SK-N-SH treated with all-trans-retinoic acid at 6 μM for 48 hours (cell line): ENCODE data around the gene SPR.

Experiments
- POU6F1 ChIP-seq: fragments of 250-450 bp; sonication (Bioruptor Pico); IDR thresholded peaks from 2 replicates; pipeline ENCODE4 v1.8.0; 2021; ENCODE audit warnings: low read depth, mild to moderate bottlenecking, moderate library complexity, borderline replicate concordance
- TOX ChIP-seq: fragments of 250-450 bp; sonication (Bioruptor Pico); IDR thresholded peaks from 2 replicates; pipeline ENCODE4 v1.8.0; 2021; ENCODE audit warnings: mild to moderate bottlenecking, moderate library complexity, borderline replicate concordance
- ZFP30 ChIP-seq: fragments of 450-650 bp; formaldehyde crosslinking; IDR thresholded peaks from 2 replicates; pipeline ENCODE4 v1.5.0; 2022; ENCODE audit warnings: mild to moderate bottlenecking, moderate library complexity
- ZNF565 ChIP-seq: fragments of 450-650 bp; formaldehyde crosslinking; conservative IDR thresholded peaks from 2 replicates; pipeline ENCODE4 v1.5.0; 2020; ENCODE audit warnings: low read depth, mild to moderate bottlenecking, moderate library complexity
- ZNF8 ChIP-seq: fragments of 450-650 bp; formaldehyde crosslinking; IDR thresholded peaks from 2 replicates; pipeline ENCODE4 v1.5.0; 2020; ENCODE audit warnings: mild to moderate bottlenecking, moderate library complexity
- TF ChIP-seq, protein P1 (sequence below): fragments of 250-450 bp; sonication (Bioruptor Pico); IDR thresholded peaks from 2 replicates; pipeline ENCODE4 v1.8.0; 2020; ENCODE audit warnings: mild to moderate bottlenecking, moderate library complexity, borderline replicate concordance

- TF ChIP-seq ZNF565 (CRISPR knock-in tag) (no peak), ZFP30 (no peak), ZNF8 (no peak), POU6F1 (CRISPR knock-in tag) (no peak), TOX (CRISPR knock-in tag) (no peak)
- TF ChIP-seq, protein P1, sequence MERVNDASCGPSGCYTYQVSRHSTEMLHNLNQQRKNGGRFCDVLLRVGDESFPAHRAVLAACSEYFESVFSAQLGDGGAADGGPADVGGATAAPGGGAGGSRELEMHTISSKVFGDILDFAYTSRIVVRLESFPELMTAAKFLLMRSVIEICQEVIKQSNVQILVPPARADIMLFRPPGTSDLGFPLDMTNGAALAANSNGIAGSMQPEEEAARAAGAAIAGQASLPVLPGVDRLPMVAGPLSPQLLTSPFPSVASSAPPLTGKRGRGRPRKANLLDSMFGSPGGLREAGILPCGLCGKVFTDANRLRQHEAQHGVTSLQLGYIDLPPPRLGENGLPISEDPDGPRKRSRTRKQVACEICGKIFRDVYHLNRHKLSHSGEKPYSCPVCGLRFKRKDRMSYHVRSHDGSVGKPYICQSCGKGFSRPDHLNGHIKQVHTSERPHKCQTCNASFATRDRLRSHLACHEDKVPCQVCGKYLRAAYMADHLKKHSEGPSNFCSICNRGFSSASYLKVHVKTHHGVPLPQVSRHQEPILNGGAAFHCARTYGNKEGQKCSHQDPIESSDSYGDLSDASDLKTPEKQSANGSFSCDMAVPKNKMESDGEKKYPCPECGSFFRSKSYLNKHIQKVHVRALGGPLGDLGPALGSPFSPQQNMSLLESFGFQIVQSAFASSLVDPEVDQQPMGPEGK = no peak
Measured at GRCh38 chr2:72933207-72933606, 46.0 kb downstream of the SPR start.
